ENCODE results near the gene PPARGC1A. TPM values are rescaled to one million over a fixed set of nuclear protein-coding genes. Genes with fewer than 3 reads are reported as not detected.

PPARGC1A gene
- polyA plus RNA-seq, 1 experiment = 0.73 TPM

GRCh38 chr4:23773884-23774636, 115.8 kb downstream of the PPARGC1A start:
- H3K27ac ChIP-seq (ENCODE audit: low read depth, low read length) = no peak overlapping the region
- DNase-seq (ENCODE audit: low read depth, low spot score) = no peak
- no peaks in the 10 kb centered on the region for H3K9me3 ChIP-seq (ENCODE audit: control insufficient read depth, insufficient read depth, low read length)
- H3K4me3 ChIP-seq (ENCODE audit: low read depth, low read length) = no peak overlapping the region
- CTCF ChIA-PET = no interaction called here
- POLR2A ChIA-PET = no interaction called here
- TF ChIP-seq CTCF (IDR thresholded peaks at IDR 0.05; ENCODE audit: low read depth, low read length) = no peak
- H3K27me3 ChIP-seq (ENCODE audit: control insufficient read depth, insufficient read depth, low read length) = peaks cover 4% of the 10 kb centered on the region

GRCh38 chr4:23770011-23770410, 119.8 kb downstream of the PPARGC1A start:
- Histone ChIP-seq H3K9me3 (ENCODE audit: control insufficient read depth, insufficient read depth, low read length) (no peaks in the 10 kb centered on the region), H3K27ac (ENCODE audit: low read depth, low read length) (no peak overlapping the region), H3K4me3 (ENCODE audit: low read depth, low read length) (no peak overlapping the region), H3K27me3 (ENCODE audit: control insufficient read depth, insufficient read depth, low read length) (no peaks in the 10 kb centered on the region)
- ChIA-PET POLR2A (no interaction called here), CTCF (interaction anchor here (0.5 kb wide), 1 partner anchor 704 kb away, joined by 3 read pairs; no protein-coding TSS in a partner anchor)
- TF ChIP-seq CTCF (IDR thresholded peaks at IDR 0.05; ENCODE audit: low read depth, low read length) = no peak
- no peak for DNase-seq (ENCODE audit: low read depth, low spot score)

GRCh38 chr4:23769406-23769805, 120.4 kb downstream of the PPARGC1A start:
- TF ChIP-seq CTCF (IDR thresholded peaks at IDR 0.05; ENCODE audit: low read depth, low read length) = no peak
- DNase-seq (ENCODE audit: low read depth, low spot score) = no peak
- no peak overlapping the region for H3K4me3 ChIP-seq (ENCODE audit: low read depth, low read length)
- CTCF ChIA-PET = interaction anchor here (0.5 kb wide), 1 partner anchor 704 kb away, joined by 3 read pairs; no protein-coding TSS in a partner anchor
- H3K9me3 ChIP-seq (ENCODE audit: control insufficient read depth, insufficient read depth, low read length) = no peaks in the 10 kb centered on the region
- POLR2A ChIA-PET = no interaction called here
- no peak overlapping the region for H3K27ac ChIP-seq (ENCODE audit: low read depth, low read length)
- H3K27me3 ChIP-seq (ENCODE audit: control insufficient read depth, insufficient read depth, low read length) = no peaks in the 10 kb centered on the region

GRCh38 chr4:23768541-23768940, 121.3 kb downstream of the PPARGC1A start:
- H3K4me3 ChIP-seq (ENCODE audit: low read depth, low read length) = no peak overlapping the region
- CTCF ChIA-PET = interaction anchor here (0.6 kb wide), 1 partner anchor 27 kb away, joined by 3 read pairs; no protein-coding TSS in a partner anchor
- no peak overlapping the region for H3K27ac ChIP-seq (ENCODE audit: low read depth, low read length)
- DNase-seq (ENCODE audit: low read depth, low spot score) = no peak
- no peaks in the 10 kb centered on the region for H3K27me3 ChIP-seq (ENCODE audit: control insufficient read depth, insufficient read depth, low read length)
- H3K9me3 ChIP-seq (ENCODE audit: control insufficient read depth, insufficient read depth, low read length) = no peaks in the 10 kb centered on the region
- POLR2A ChIA-PET = no interaction called here
- TF ChIP-seq CTCF (IDR thresholded peaks at IDR 0.05; ENCODE audit: low read depth, low read length) = no peak

GRCh38 chr4:23766344-23766743, 123.5 kb downstream of the PPARGC1A start:
- Histone ChIP-seq H3K4me3 (ENCODE audit: low read depth, low read length) (no peak overlapping the region), H3K9me3 (ENCODE audit: control insufficient read depth, insufficient read depth, low read length) (no peaks in the 10 kb centered on the region), H3K27ac (ENCODE audit: low read depth, low read length) (no peak overlapping the region), H3K27me3 (ENCODE audit: control insufficient read depth, insufficient read depth, low read length) (no peaks in the 10 kb centered on the region)
- ChIA-PET CTCF (no interaction called here), POLR2A (no interaction called here)
- TF ChIP-seq CTCF (IDR thresholded peaks at IDR 0.05; ENCODE audit: low read depth, low read length) = no peak
- DNase-seq (ENCODE audit: low read depth, low spot score) = no peak
